ENCODE measurements around the gene ELFN2. TPM values are rescaled to one million over a fixed set of nuclear protein-coding genes. Genes with fewer than 3 reads are reported as not detected.

The ELFN2 gene
- total RNA-seq, 2 donors from 2014 or later = 2.8 to 4.3 TPM

GRCh38 chr22:37356922-37357321, 70.4 kb downstream of the ELFN2 start:
- Histone ChIP-seq H3K4me1 (replicated peaks) (no peaks in the 10 kb centered on the region), H3K36me3 (no peaks in the 10 kb centered on the region), H3K4me3 (no peak overlapping the region), H3K27ac (no peak overlapping the region), H3K27me3 (replicated peaks; ENCODE audit: insufficient read depth) (no peaks in the 10 kb centered on the region), H3K9me3 (no peaks in the 10 kb centered on the region)
- intact Hi-C loops (cut with DNase I) = no loop called here
- no peak for DNase-seq (ENCODE audit: low spot score)
- 92% methylated on average over 8 of the region's 8 CpGs for WGBS
- TF ChIP-seq, protein P1, sequence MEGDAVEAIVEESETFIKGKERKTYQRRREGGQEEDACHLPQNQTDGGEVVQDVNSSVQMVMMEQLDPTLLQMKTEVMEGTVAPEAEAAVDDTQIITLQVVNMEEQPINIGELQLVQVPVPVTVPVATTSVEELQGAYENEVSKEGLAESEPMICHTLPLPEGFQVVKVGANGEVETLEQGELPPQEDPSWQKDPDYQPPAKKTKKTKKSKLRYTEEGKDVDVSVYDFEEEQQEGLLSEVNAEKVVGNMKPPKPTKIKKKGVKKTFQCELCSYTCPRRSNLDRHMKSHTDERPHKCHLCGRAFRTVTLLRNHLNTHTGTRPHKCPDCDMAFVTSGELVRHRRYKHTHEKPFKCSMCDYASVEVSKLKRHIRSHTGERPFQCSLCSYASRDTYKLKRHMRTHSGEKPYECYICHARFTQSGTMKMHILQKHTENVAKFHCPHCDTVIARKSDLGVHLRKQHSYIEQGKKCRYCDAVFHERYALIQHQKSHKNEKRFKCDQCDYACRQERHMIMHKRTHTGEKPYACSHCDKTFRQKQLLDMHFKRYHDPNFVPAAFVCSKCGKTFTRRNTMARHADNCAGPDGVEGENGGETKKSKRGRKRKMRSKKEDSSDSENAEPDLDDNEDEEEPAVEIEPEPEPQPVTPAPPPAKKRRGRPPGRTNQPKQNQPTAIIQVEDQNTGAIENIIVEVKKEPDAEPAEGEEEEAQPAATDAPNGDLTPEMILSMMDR (IDR thresholded peaks at IDR 0.05) = no peak
- TF ChIP-seq POLR2AphosphoS5 (IDR thresholded peaks at IDR 0.05) (no peak), POLR2A (IDR thresholded peaks at IDR 0.05) (no peak)

- WGBS = 58% methylated on average over 12 of the region's 14 CpGs
- intact Hi-C loops (cut with DNase I) = no loop called here
- no peak for DNase-seq (ENCODE audit: low spot score)
- Histone ChIP-seq H3K27ac (no peak overlapping the region), H3K4me3 (no peak overlapping the region), H3K4me1 (replicated peaks) (no peaks in the 10 kb centered on the region), H3K9me3 (no peaks in the 10 kb centered on the region), H3K36me3 (no peaks in the 10 kb centered on the region), H3K27me3 (replicated peaks; ENCODE audit: insufficient read depth) (no peaks in the 10 kb centered on the region)
- TF ChIP-seq POLR2AphosphoS5 (IDR thresholded peaks at IDR 0.05) (no peak), POLR2A (IDR thresholded peaks at IDR 0.05) (no peak)
- TF ChIP-seq, protein P1 (IDR thresholded peaks at IDR 0.05) = no peak
Observed at GRCh38 chr22:37355174-37355573, 72.1 kb downstream of the ELFN2 start.

- Histone ChIP-seq H3K27me3 (replicated peaks; ENCODE audit: insufficient read depth) (no peaks in the 10 kb centered on the region), H3K36me3 (no peaks in the 10 kb centered on the region), H3K27ac (no peak overlapping the region), H3K4me1 (replicated peaks) (no peaks in the 10 kb centered on the region), H3K9me3 (no peaks in the 10 kb centered on the region), H3K4me3 (no peak overlapping the region)
- TF ChIP-seq POLR2AphosphoS5 (IDR thresholded peaks at IDR 0.05) (no peak), POLR2A (IDR thresholded peaks at IDR 0.05) (no peak)
- TF ChIP-seq, protein P1 (IDR thresholded peaks at IDR 0.05) = no peak
- no peak for DNase-seq (ENCODE audit: low spot score)
- intact Hi-C loops (cut with DNase I) = no loop called here
- 35% methylated on average over 5 of the region's 5 CpGs for WGBS
Observed at GRCh38 chr22:37354670-37355069, 72.6 kb downstream of the ELFN2 start.

DNA sequence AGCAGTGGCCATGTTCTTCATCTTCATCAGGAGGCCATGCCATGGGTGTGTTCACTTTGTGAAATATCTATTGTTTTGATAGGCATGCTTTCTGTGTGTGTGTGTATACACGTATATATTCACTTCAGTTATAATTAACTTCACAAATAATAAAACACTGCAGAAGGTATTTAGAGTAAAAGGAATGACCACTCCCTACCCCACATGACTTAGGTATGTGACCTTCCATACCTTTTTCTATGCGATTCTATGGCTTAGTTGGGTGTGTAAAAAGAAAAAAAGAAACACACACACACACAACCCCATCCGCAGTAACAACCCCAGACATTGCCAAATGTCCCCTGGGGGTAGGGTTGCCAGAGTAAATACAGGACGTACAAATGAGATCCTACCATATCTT, 73.0 kb downstream of the ELFN2 start:
- Histone ChIP-seq H3K4me3 (no peak overlapping the region), H3K36me3 (no peaks in the 10 kb centered on the region), H3K9me3 (no peaks in the 10 kb centered on the region), H3K27me3 (replicated peaks; ENCODE audit: insufficient read depth) (no peaks in the 10 kb centered on the region), H3K27ac (no peak overlapping the region), H3K4me1 (replicated peaks) (no peaks in the 10 kb centered on the region)
- TF ChIP-seq, protein P1 (IDR thresholded peaks at IDR 0.05) = no peak
- no peak for TF ChIP-seq POLR2A (IDR thresholded peaks at IDR 0.05)
- TF ChIP-seq POLR2AphosphoS5 (IDR thresholded peaks at IDR 0.05) = no peak
- no peak for DNase-seq (ENCODE audit: low spot score)
- intact Hi-C loops (cut with DNase I) = no loop called here
- 62% methylated on average over 4 of the region's 4 CpGs for WGBS

DNA sequence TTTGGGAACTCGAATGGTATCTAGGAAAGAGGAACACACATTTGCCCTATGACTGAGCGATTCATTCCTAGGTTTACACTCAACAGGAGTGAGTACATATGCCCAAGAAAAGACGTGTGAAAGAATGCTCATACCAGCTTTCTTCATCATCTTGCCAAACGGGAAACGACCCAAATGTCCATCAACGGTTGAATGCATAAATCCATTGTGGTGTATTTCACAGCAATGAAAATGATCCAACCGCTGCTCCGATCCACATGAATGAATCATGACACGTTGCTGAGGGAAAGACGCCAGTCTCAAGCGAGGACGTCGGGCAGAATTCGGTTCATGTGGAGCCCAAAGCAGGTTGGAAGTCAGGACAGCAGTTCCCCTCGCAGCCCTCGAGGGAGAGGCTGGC, 73.4 kb downstream of the ELFN2 start:
- Histone ChIP-seq H3K27me3 (replicated peaks; ENCODE audit: insufficient read depth) (no peaks in the 10 kb centered on the region), H3K36me3 (no peaks in the 10 kb centered on the region), H3K27ac (no peak overlapping the region), H3K9me3 (no peaks in the 10 kb centered on the region), H3K4me3 (no peak overlapping the region), H3K4me1 (replicated peaks) (no peaks in the 10 kb centered on the region)
- no peak for DNase-seq (ENCODE audit: low spot score)
- WGBS = 59% methylated on average over 16 of the region's 16 CpGs
- TF ChIP-seq POLR2AphosphoS5 (IDR thresholded peaks at IDR 0.05) (no peak), POLR2A (IDR thresholded peaks at IDR 0.05) (no peak)
- TF ChIP-seq, protein P1 (IDR thresholded peaks at IDR 0.05) = no peak
- intact Hi-C loops (cut with DNase I) = no loop called here

Measured in prostate gland (tissue), 2 donors.